HCT116 (cell line): ENCODE data around the gene LRRTM4.

Experiments
- CTCF ChIP-seq, 3 experiments: fragments of 200-600 bp in 1 of 3; sonication (generic) in 1 of 3; IDR thresholded peaks in 2 of 3; conservative IDR thresholded peaks in 1 of 3; 2 replicates each; pipeline ENCODE4 v1.5.1; 2012 to 2017; ENCODE audit warnings: low read depth in 2 of 3, low read length in 2 of 3, antibody characterized with exemption in 1 of 3, borderline replicate concordance in 1 of 3, control low read depth in 1 of 3, mild to moderate bottlenecking in 1 of 3, mixed read lengths in 1 of 3, mixed run types in 1 of 3, moderate library complexity in 1 of 3; ENCODE audit not compliant: insufficient read depth in 1 of 3
- EZH2 ChIP-seq: fragments of 200-600 bp; sonication (generic); IDR thresholded peaks from 2 replicates; pipeline ENCODE4 v1.6.1; 2017; ENCODE audit warnings: antibody characterized with exemption, mixed run types
- EZH2phosphoT487 ChIP-seq: fragments of 200-600 bp; IDR thresholded peaks from 2 replicates; pipeline ENCODE4 v1.6.1; 2018; ENCODE audit warnings: antibody characterized with exemption, borderline replicate concordance
- JUND ChIP-seq: IDR thresholded peaks from 2 replicates; pipeline ENCODE4 v1.6.1; 2012
- MAX ChIP-seq: IDR thresholded peaks from 2 replicates; pipeline ENCODE4 v1.6.1; 2012
- POLR2A ChIP-seq: IDR thresholded peaks from 2 replicates; pipeline ENCODE4 v1.7.0; 2011; ENCODE audit warnings: borderline replicate concordance; ENCODE audit not compliant: insufficient read depth, insufficient read length; ENCODE audit errors: extremely low read depth
- POLR2AphosphoS5 ChIP-seq: IDR thresholded peaks from 2 replicates; pipeline ENCODE4 v1.6.1; 2011; ENCODE audit warnings: mild to moderate bottlenecking, low read depth, low read length, moderate library complexity
- RAD21 ChIP-seq: IDR thresholded peaks from 2 replicates; pipeline ENCODE4 v1.6.1; 2012; ENCODE audit warnings: low read depth, mild to moderate bottlenecking
- REST ChIP-seq: IDR thresholded peaks from 2 replicates; pipeline ENCODE4 v1.6.1; 2012; ENCODE audit warnings: low read depth
- SIN3A ChIP-seq: IDR thresholded peaks from 2 replicates; pipeline ENCODE4 v1.6.1; 2012; ENCODE audit warnings: low read depth
- SP1 ChIP-seq: IDR thresholded peaks from 2 replicates; pipeline ENCODE4 v1.6.1; 2012; ENCODE audit warnings: low read depth
- YY1 ChIP-seq: IDR thresholded peaks from 2 replicates; pipeline ENCODE4 v1.6.1; 2011; ENCODE audit warnings: low read length, low read depth, moderate library complexity, mild to moderate bottlenecking; ENCODE audit not compliant: insufficient replicate concordance; ENCODE audit errors: extremely low read depth
- ZBTB33 ChIP-seq: IDR thresholded peaks from 2 replicates; pipeline ENCODE4 v1.6.1; 2011; ENCODE audit warnings: mild to moderate bottlenecking, low read length, moderate library complexity; ENCODE audit not compliant: insufficient replicate concordance; ENCODE audit errors: extremely low read depth
- ZNF274 ChIP-seq: fragments of 200-500 bp; sonication (Bioruptor generic); IDR thresholded peaks from 2 replicates; pipeline ENCODE4 v1.6.1; 2014; ENCODE audit warnings: mild to moderate bottlenecking, low read depth, low read length, inconsistent platforms

- no peak for TF ChIP-seq YY1
- no peak for TF ChIP-seq JUND
- no peak for TF ChIP-seq CTCF (IDR thresholded peaks at IDR 0.05 in 2 of 3, conservative IDR thresholded peaks at IDR 0.05 in 1 of 3; ENCODE audit: borderline replicate concordance in 1 of 3, insufficient read depth in 1 of 3, low read depth in 2 of 3, low read length in 2 of 3)
- no peak for TF ChIP-seq SP1
- TF ChIP-seq RAD21, result no peak
- TF ChIP-seq POLR2AphosphoS5, result no peak
- TF ChIP-seq MAX, result no peak
- TF ChIP-seq POLR2A, result no peak
- no peak for TF ChIP-seq SIN3A
- TF ChIP-seq REST, result no peak
- TF ChIP-seq ZBTB33, result no peak
- no peak for TF ChIP-seq EZH2
- TF ChIP-seq ZNF274, result no peak
- no peak for TF ChIP-seq EZH2phosphoT487
Measured at GRCh38 chr2:77484026-77484425, 38.1 kb downstream of the LRRTM4 start.
